Measurements from ENCODE around the gene CDX1.
A peak's percentile ranks its signal among the peaks of the same experiment; 100 is the strongest.

Gene CDX1

GRCh38 chr5:150166650-150167511, at the start of gene CDX1:
Gene CDX1 (plus strand): TSS chr5:150166778. CDS start chr5:150166877, 99 bp downstream.
- DNase-seq, result no peak

GRCh38 chr5:150117945-150118560, 48.5 kb upstream of the CDX1 start:
- DNase-seq, result no peak

GRCh38 chr5:150118561-150119229, 47.9 kb upstream of the CDX1 start:
- no peak for DNase-seq

GRCh38 chr5:150119421-150120061, 47.0 kb upstream of the CDX1 start:
- no peak for DNase-seq

GRCh38 chr5:150120062-150120441, 46.5 kb upstream of the CDX1 start:
- no peak for DNase-seq

- DNase-seq, result no peak
These were observed 45.7 kb upstream of the CDX1 start for GRCh38 chr5:150120617-150121447.

- DNase-seq, result no peak
These were observed 45.0 kb upstream of the CDX1 start for GRCh38 chr5:150121448-150122157.

- peak; percentile 47 for DNase-seq
These were observed 44.4 kb upstream of the CDX1 start for GRCh38 chr5:150122158-150122510.

GRCh38 chr5:150122536-150123481, 43.8 kb upstream of the CDX1 start:
- DNase-seq, result no peak

GRCh38 chr5:150123542-150123941, 43.0 kb upstream of the CDX1 start:
- DNase-seq, result no peak

- no peak for DNase-seq
These were observed 42.4 kb upstream of the CDX1 start for GRCh38 chr5:150124111-150124557.

- no peak for DNase-seq
These were observed 42.0 kb upstream of the CDX1 start for GRCh38 chr5:150124596-150124995.

- DNase-seq, result no peak
These were observed 41.2 kb upstream of the CDX1 start for GRCh38 chr5:150125334-150125733.

- DNase-seq, result no peak
These were observed 40.2 kb upstream of the CDX1 start for GRCh38 chr5:150126199-150126920.

- DNase-seq, result no peak
These were observed 39.7 kb upstream of the CDX1 start for GRCh38 chr5:150126921-150127265.

- no peak for DNase-seq
These were observed 37.1 kb upstream of the CDX1 start for GRCh38 chr5:150129454-150129812.

- peak; percentile 73 for DNase-seq
These were observed 36.6 kb upstream of the CDX1 start for GRCh38 chr5:150129813-150130492.

- no peak for DNase-seq
These were observed 36.1 kb upstream of the CDX1 start for GRCh38 chr5:150130493-150130922.

- DNase-seq, result no peak
These were observed 35.1 kb upstream of the CDX1 start for GRCh38 chr5:150131461-150131860.
